AG08395 (cell line): ENCODE measurements around the gene LRRC75A.
A peak's percentile ranks its signal among the peaks of the same experiment; 100 is the strongest.
"Not testable (repeated sequence)": the region's sequence is repeated elsewhere in the genome, so short reads cannot be mapped to it uniquely, and the experiment has no call there.

Source experiments
- DNase-seq: peaks from one replicate; pipeline ENCODE4 v3.0.0; 2012; ENCODE audit warnings: mixed read lengths, low spot score

LRRC75A gene

DNA sequence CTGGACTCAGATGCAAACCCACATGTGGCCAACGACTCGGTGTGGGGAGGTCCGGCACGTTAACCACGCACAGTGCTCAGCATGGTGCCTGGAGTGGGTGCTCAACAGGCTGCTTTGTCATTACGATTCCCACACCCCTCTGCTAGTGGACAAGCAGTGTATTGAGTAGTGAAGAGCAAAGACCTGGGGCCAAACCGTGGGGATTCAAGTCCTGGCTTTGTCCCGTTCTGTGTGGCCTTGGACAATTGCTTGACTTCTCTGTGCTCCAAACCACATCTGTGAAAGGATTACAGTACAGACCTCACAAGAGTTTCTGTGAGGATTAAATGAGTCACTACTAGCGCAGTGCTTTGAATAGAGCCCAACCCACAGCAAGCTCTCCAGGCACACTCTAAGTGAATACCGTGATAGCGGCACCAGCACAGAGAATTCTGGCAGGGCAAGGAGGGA lies 42.8 kb downstream of the LRRC75A start:
- DNase-seq, result peak; percentile 60

DNA sequence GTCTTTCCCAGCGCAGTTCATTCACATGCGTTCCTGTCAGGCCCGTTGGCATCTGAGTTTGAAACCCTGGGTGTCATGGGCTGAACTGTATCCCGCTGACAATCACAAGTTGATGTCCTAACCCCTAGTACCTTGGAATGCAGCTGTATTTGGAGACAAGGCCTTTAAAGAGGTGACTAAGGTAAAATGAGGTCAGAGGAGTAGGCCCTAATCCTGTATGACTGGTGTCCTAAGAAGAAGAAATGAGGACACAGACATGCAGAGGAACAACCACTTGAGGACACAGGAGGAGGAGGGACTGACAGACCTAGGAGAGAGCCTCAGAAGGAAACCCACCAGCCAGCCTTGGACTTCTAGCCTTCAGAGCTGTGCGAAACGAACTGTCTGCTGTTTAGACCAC lies 43.5 kb downstream of the LRRC75A start:
- DNase-seq, result no peak

DNA sequence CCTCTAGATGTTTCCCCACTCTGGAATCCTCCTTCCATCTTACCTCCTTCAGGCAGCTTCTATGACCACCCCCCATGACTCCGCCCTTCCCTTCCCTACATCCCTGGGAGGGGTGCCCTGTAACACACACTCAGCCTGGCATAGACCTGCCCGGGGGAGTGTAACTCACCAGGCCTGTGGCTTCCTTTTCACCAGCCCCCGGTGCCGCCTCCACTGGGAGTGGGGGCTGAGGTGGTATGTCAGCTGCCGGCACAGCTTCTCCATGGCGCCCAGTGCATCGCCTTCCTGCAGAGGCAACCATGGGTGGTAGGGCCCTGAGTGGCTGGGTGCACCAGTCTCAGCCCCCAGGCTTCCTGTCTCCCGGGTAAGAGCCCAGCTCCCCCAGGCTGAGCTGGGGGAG lies 44.3 kb downstream of the LRRC75A start:
- DNase-seq, result no peak

GRCh38 chr17:16446338-16446983 lies 45.5 kb downstream of the LRRC75A start:
- no peak for DNase-seq

GRCh38 chr17:16444258-16444886 lies 47.6 kb downstream of the LRRC75A start:
- no peak for DNase-seq

- DNase-seq, result no peak
Measured at GRCh38 chr17:16443511-16444257, 48.3 kb downstream of the LRRC75A start.

DNA sequence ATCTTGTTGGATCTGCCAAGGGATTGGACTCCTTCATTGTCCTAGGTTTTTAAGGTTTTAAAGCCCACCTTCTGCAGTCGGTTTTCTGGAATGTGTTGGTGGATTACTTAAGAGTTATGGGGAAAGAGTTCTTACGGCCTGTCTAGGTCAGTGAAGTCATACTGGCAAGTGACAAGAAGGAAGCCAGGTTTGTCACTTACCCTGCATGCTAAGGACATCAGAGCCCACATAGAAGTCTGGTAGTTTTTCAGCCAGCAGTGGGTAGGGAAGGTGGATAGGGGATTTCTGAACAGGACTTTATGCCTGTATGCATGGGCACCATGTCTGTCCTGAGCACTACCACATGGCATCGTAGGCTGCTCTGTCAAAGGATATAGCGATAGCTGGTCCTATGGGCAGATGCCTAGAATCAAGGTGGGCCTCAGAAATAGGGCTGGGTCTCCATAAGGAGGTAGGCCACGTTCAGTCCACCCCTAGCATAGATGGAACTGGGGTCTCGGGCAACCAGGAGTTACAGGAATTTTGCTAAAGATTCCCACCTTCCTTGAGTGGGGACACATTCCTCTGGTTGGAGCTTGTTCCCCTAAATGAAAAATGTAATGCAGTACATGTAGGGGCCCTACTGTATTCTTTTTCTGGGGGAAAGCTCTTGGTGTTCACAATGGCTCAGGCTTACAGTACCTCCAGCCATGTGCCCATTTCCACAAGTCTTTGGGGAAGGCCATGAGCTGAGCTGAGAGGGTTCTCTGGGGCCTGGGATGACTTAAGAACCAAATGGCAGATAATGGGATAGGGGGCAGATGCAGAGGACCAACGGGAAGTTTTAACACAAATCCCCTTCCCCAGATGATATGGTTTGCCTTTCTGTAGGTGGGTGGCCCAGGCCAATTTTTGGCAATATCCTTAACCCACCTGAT lies 49.1 kb downstream of the LRRC75A start:
- DNase-seq, result no peak

GRCh38 chr17:16442141-16442540 lies 49.9 kb downstream of the LRRC75A start:
- DNase-seq, result no peak

DNA sequence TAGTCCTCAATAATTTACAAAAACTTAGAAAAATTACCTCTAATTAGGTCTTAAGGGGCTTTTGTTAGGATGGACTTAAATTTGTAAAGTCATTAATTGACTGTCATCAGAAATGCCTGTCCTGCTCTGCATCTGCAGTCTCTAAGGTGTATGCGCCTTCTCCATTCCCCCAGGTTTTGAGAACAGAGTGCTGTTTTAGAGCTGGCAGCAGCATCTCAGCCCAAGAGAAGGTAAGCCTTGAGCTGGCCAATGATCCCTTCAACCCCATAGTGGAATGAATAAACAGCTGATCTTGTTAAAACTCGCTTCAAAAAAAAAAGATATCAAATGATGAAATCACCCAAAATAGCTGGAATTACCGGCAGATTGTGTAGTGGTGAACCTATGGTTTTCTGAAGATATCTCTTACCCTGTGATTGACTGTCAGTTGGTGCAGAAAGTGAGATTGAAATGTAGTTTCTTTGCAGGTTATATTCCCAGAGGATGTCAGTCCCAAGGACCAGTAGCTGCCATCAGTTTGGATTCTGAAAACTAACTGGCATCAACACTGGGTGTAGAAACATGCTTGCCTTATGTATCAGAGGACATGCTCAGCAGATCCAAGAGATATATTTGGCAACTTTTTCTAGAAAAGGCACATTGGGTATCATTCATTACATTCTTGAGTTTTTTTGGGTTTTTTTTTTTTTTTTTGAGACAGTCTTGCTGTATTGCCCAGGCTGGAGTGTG lies 50.9 kb downstream of the LRRC75A start:
- DNase-seq, result no peak

DNA sequence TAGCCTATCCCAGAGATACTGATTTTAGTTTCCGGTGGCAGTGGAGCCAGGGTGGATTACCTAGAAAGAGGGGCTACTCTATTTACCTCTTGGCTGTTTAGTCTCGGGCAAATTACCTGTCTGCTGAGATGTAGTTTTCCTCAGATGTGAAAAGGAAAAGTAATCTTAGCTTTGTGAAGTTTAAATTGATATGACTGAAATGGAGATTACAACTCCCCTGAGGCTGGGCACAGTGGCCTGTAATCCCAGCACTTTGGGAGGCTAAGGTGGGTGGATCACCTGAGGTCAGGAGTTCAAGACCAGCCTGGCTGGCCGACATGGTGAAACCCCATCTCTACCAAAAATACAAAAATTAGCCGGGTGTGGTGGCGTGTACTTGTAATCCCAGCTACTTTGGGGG lies 51.6 kb downstream of the LRRC75A start:
- not testable (repeated sequence) for DNase-seq

DNA sequence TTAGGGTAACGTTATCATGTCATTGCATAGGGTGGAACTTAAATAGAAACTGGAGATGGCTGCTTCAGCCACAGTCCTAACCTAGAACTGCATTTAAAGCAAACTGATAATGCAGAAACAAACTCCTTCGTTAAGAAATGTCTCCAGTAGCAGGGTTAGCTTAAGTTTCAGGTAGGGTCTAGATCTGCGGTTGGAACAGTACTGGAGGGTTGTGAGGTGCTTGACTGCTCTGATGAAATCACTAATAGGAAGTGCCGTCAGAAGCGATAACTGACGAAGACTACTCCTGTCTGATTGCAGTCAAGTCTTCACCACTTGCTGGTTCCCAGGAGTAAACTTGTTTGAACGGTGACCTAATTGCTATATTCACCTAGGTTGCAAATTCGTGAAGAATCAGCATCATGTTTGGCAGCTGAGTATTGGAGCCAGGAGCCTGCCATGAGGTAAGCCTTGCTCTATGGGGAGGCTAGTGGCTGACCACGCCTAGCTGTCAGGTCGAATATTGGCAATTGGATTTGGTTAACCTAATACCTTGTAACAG lies 52.1 kb downstream of the LRRC75A start:
- DNase-seq, result no peak

DNA sequence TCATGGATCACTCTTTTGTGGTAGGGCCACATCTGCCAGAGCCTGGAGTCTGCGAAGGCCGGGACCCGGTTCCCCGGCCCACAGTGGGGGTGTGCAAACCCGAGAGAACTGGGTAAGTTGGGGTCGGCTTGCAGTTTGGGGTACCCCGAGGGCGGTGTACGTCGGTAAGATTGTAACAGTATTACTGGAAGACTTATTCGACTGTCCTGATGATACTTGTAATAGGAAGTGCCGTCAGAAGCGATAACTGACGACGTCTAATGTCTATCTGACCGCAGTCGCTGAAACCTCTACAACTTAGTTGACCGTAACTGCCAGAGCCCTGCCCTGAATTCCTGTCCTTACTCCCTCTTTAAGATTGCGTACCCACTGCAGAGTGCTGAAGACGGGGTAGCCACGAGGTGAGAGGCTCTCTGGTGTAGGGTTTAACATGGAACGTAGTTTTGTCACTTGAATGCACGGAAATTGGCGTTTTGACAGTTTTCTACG lies 52.6 kb downstream of the LRRC75A start:
- no peak for DNase-seq

GRCh38 chr17:16438557-16439302 lies 53.3 kb downstream of the LRRC75A start:
- DNase-seq, result peak; percentile 100

DNA sequence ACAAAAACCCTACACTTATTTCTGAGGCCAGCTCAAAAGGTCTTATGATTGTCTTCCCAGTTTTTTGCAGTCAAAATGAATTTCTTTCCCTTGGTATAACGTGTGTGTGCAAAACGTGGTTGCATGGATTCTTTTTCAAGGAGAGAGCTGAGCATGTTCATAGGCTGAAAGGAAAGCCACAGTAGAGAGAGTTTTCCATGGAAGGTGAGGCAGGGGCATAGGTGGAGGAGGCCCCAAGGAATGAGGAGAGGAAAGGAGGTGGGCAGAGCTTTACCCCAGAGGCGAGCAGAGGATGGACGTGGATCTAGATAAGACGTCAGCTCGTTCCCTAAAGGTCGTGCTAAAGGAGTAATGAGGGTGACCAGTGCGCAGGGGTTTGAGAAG lies 53.8 kb downstream of the LRRC75A start:
- no peak for DNase-seq

- DNase-seq, result no peak
Measured at GRCh38 chr17:16437083-16437482, 54.9 kb downstream of the LRRC75A start.

- DNase-seq, result no peak
Measured at GRCh38 chr17:16435925-16436886, 55.8 kb downstream of the LRRC75A start.

DNA sequence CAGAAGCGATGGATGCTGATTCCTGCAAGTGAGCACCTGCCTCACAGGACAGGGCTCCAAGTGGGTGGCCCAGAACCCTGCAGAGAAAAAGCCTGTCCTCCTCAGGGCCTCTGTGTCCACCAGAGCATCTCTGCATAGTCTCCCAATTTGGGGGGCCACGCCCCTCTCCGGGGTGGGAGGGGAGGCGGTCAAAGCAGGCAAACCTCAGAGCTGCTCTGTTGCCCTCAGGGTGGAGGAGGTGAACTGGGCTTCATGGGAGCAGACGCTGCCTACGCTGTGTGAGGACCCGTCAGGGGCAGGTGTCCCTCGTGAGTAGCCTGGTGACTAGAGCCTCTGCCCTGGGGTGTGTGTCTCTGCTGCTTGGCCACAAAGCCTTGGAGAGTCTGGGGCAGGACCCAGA lies 57.3 kb downstream of the LRRC75A start:
- no peak for DNase-seq

GRCh38 chr17:16433514-16433913 lies 58.5 kb downstream of the LRRC75A start:
- DNase-seq, result no peak

- no peak for DNase-seq
Measured at GRCh38 chr17:16432017-16432416, 60.0 kb downstream of the LRRC75A start.
